CD4-positive, alpha-beta T cell treated with Interleukin-21 for 1 hour (primary cell): ENCODE measurements around the gene RAB1B.
"Not testable (repeated sequence)": the region's sequence is repeated elsewhere in the genome, so short reads cannot be mapped to it uniquely, and the experiment has no call there.

Source experiments
- DNase-seq: peaks from one replicate; pipeline ENCODE4 v3.0.0-alpha.2; 2020

The RAB1B gene

GRCh38 chr11:66239998-66240780 lies 28.2 kb upstream of the RAB1B start:
- DNase-seq, result no peak

- no peak for DNase-seq
Observed at GRCh38 chr11:66240781-66241136, 27.7 kb upstream of the RAB1B start.

GRCh38 chr11:66242095-66242765 lies 26.2 kb upstream of the RAB1B start:
- DNase-seq, result no peak

GRCh38 chr11:66243782-66244535 lies 24.5 kb upstream of the RAB1B start:
- no peak for DNase-seq

- DNase-seq, result no peak
Observed at GRCh38 chr11:66247295-66247694, 21.1 kb upstream of the RAB1B start.

- DNase-seq, result no peak
Observed at GRCh38 chr11:66247801-66248200, 20.6 kb upstream of the RAB1B start.

- no peak for DNase-seq
Observed at GRCh38 chr11:66248903-66249302, 19.5 kb upstream of the RAB1B start.

GRCh38 chr11:66251809-66252208 lies 16.6 kb upstream of the RAB1B start:
- no peak for DNase-seq

GRCh38 chr11:66253081-66253480 lies 15.4 kb upstream of the RAB1B start:
- not testable (repeated sequence) for DNase-seq

- no peak for DNase-seq
Observed at GRCh38 chr11:66258473-66258893, 10.0 kb upstream of the RAB1B start.

- DNase-seq, result no peak
Observed at GRCh38 chr11:66259225-66259624, 9.2 kb upstream of the RAB1B start.

- DNase-seq, result no peak
Observed at GRCh38 chr11:66259956-66260355, 8.5 kb upstream of the RAB1B start.

- no peak for DNase-seq
Observed at GRCh38 chr11:66261578-66261977, 6.9 kb upstream of the RAB1B start.

- DNase-seq, result no peak
Observed at GRCh38 chr11:66262191-66262590, 6.2 kb upstream of the RAB1B start.

- DNase-seq, result no peak
Observed at GRCh38 chr11:66262696-66263095, 5.7 kb upstream of the RAB1B start.

GRCh38 chr11:66263231-66263630 lies 5.2 kb upstream of the RAB1B start:
- DNase-seq, result no peak

- no peak for DNase-seq
Observed at GRCh38 chr11:66263785-66264184, 4.7 kb upstream of the RAB1B start.

- no peak for DNase-seq
Observed at GRCh38 chr11:66264383-66264782, 4.1 kb upstream of the RAB1B start.

- peak; percentile 45 for DNase-seq
Observed at GRCh38 chr11:66264914-66265313, 3.5 kb upstream of the RAB1B start.

- DNase-seq, result no peak
Observed at GRCh38 chr11:66265531-66266377, 2.7 kb upstream of the RAB1B start.

- no peak for DNase-seq
Observed at GRCh38 chr11:66266378-66267038, 1.9 kb upstream of the RAB1B start.

GRCh38 chr11:66267039-66267378 lies 1.4 kb upstream of the RAB1B start:
- no peak for DNase-seq
